Osteoblast (primary cell): Measurements from ENCODE around the gene EPB41L5. TPM values are rescaled to one million over a fixed set of nuclear protein-coding genes. Genes with fewer than 3 reads are reported as not detected.

Experiments
- DNase-seq: peaks from one replicate; pipeline ENCODE4 v3.0.0; 2011; ENCODE audit warnings: low spot score, mixed read lengths; ENCODE audit not compliant: insufficient read length; ENCODE audit errors: missing footprints
- H2AFZ ChIP-seq: 2 replicates; pipeline ENCODE4 v1.6.0; 2011; ENCODE audit warnings: mild to moderate bottlenecking, low read length
- H3K27ac ChIP-seq: 2 replicates; pipeline ENCODE4 v1.5.1; 2011; ENCODE audit warnings: mild to moderate bottlenecking, low read depth, low read length, moderate library complexity
- H3K27me3 ChIP-seq: 2 replicates; pipeline ENCODE4 v1.6.0; 2012; ENCODE audit warnings: mild to moderate bottlenecking, control low read depth, inconsistent platforms, low read length, moderate library complexity; ENCODE audit not compliant: insufficient read depth
- H3K36me3 ChIP-seq: 2 replicates; pipeline ENCODE4 v1.5.1; 2011; ENCODE audit warnings: mild to moderate bottlenecking, low read length, control low read depth, moderate library complexity; ENCODE audit not compliant: insufficient read depth
- H3K4me1 ChIP-seq: 2 replicates; pipeline ENCODE4 v1.5.1; 2011; ENCODE audit warnings: mild to moderate bottlenecking, low read length, control low read depth, moderate library complexity; ENCODE audit not compliant: insufficient read depth
- H3K4me2 ChIP-seq: 2 replicates; pipeline ENCODE4 v1.6.0; 2011; ENCODE audit warnings: mild to moderate bottlenecking, low read length; ENCODE audit not compliant: insufficient read depth
- H3K4me3 ChIP-seq: fragments of 200-600 bp; sonication (generic); 3 replicates; pipeline ENCODE4 v1.5.1; 2012; ENCODE audit warnings: mild to moderate bottlenecking, low read length, inconsistent platforms; ENCODE audit not compliant: insufficient read depth
- H3K79me2 ChIP-seq: 2 replicates; pipeline ENCODE4 v1.6.0; 2012; ENCODE audit warnings: mild to moderate bottlenecking, low read length, control low read depth, inconsistent platforms; ENCODE audit not compliant: insufficient read depth
- H3K9me3 ChIP-seq: 2 replicates; pipeline ENCODE4 v1.5.1; 2011; ENCODE audit warnings: low read depth, low read length, control low read depth
- H4K20me1 ChIP-seq: 2 replicates; pipeline ENCODE4 v1.6.0; 2012; ENCODE audit warnings: mild to moderate bottlenecking, low read length, control low read depth; ENCODE audit not compliant: insufficient read depth
- CTCF ChIP-seq: IDR thresholded peaks from 2 replicates; pipeline ENCODE4 v1.5.1; 2011; ENCODE audit warnings: mild to moderate bottlenecking, low read depth, low read length, moderate library complexity; ENCODE audit errors: extremely low read depth
- small RNA-seq: library from RNA; depleted of rRNA; stranded (forward); fragments of <200 nt; gene quantifications from one replicate; pipeline ENCODE3, GENCODE V24; 2012
- total RNA-seq: library from RNA; depleted of rRNA; stranded (reverse); fragments of >200 nt; gene quantifications from 2 replicates; pipeline ENCODE4 v1.2.3, GENCODE V29; 2012

EPB41L5 gene
- total RNA-seq, 1 donor: 9.4 TPM

- Histone ChIP-seq H2AFZ (no peak overlapping the region), H4K20me1 (no peaks in the 10 kb centered on the region), H3K4me2 (no peak overlapping the region), H3K27me3 (no peaks in the 10 kb centered on the region), H3K9me3 (no peaks in the 10 kb centered on the region), H3K4me1 (peaks cover 12% of the 10 kb centered on the region), H3K4me3 (no peak overlapping the region), H3K27ac (no peak overlapping the region), H3K79me2 (no peaks in the 10 kb centered on the region), H3K36me3 (no peaks in the 10 kb centered on the region)
- no peak for DNase-seq
- TF ChIP-seq CTCF: no peak
Observed at GRCh38 chr2:120228503-120228902, 215.6 kb downstream of the EPB41L5 start.

Small RNA genes lying within 50 kb of the gene (small RNA-seq; reads per million reads assigned to genes)
- not detected for gene MTND4LP14
- not detected for gene RF00019

Other genes starting within 250 kb of the EPB41L5 start
- gene TMEM185B, start 210.3 kb downstream of the EPB41L5 start, total RNA-seq: 42.1 and 46.7 TPM in 2 replicates
- gene RALB, start 239.8 kb downstream of the EPB41L5 start, total RNA-seq: 48.5 and 48.6 TPM in 2 replicates